HepG2 (cell line): ENCODE results near the gene NTMT1. TPM values are rescaled to one million over a fixed set of nuclear protein-coding genes. Genes with fewer than 3 reads are reported as not detected.

Source experiments
- ATAC-seq: fragments of 200-7000 bp; cut with Tn5 transposase; 3 replicates; pipeline ENCODE4 v1.9.1; 2020; ENCODE audit warnings: mild to moderate bottlenecking, moderate library complexity
- BruUV-seq: library from RNA; stranded (reverse); fragments of 400-500 nt; replicated peaks from 2 replicates; lab custom pipeline; 2021; lab: Mats Ljungman, UMichigan
- CTCF ChIA-PET: fragments of 300-600 bp; formaldehyde crosslinking; extraction: SDS; loops from one replicate; lab custom pipeline; 2021; ENCODE audit warnings: low total read pairs, inconsistent platforms, low intra/inter-chr PET ratio; lab: Yijun Ruan, JAX
- POLR2A ChIA-PET: fragments of 350-600 bp; sonication (Branson Sonifier 250); formaldehyde crosslinking; loops from one replicate; lab custom pipeline; 2020; ENCODE audit warnings: antibody characterized with exemption, inconsistent platforms; lab: Yijun Ruan, JAX
- DNase-seq: peaks from one replicate; pipeline ENCODE4 v3.0.0-alpha.2; 2015; ENCODE audit warnings: low spot score
- FAIRE-seq: peaks from 3 replicates; lab custom pipeline; 2011; peaks lifted over from hg19 to GRCh38; lab: Jason Lieb, UNC
- H2AFZ ChIP-seq: one replicate; pipeline ENCODE4 v1.6.1; 2011; ENCODE audit warnings: low read length, inconsistent platforms
- H3K27ac ChIP-seq: fragments of 300-600 bp; 3 replicates; pipeline ENCODE4 v1.8.0; 2011; ENCODE audit warnings: mixed run types, mild to moderate bottlenecking, mixed read lengths, low read length, inconsistent platforms; ENCODE audit not compliant: insufficient read depth; ENCODE audit errors: extremely low read length
- H3K27me3 ChIP-seq, 2 experiments: fragments of 200-600 bp in 1 of 2; 2 replicates in 1 of 2; 3 replicates in 1 of 2; pipeline versions ENCODE4 v1.6.0 to v1.8.0; 2011; ENCODE audit warnings: low read length in 2 of 2, mild to moderate bottlenecking in 2 of 2, moderate library complexity in 2 of 2, inconsistent platforms in 1 of 2; ENCODE audit not compliant: insufficient read depth in 2 of 2, control insufficient read depth in 1 of 2
- H3K36me3 ChIP-seq, 2 experiments: fragments of 200-600 bp in 1 of 2; replicated peaks in 1 of 2; 2 replicates in 1 of 2; 3 replicates in 1 of 2; pipeline versions ENCODE4 v1.5.1 to v1.8.0; 2011; ENCODE audit warnings: low read length in 2 of 2, inconsistent platforms in 1 of 2; ENCODE audit not compliant: insufficient read depth in 2 of 2, control insufficient read depth in 1 of 2
- H3K4me1 ChIP-seq: 2 replicates; pipeline ENCODE4 v1.5.1; 2012; ENCODE audit warnings: low read length, inconsistent platforms; ENCODE audit not compliant: insufficient read depth
- H3K4me2 ChIP-seq: 2 replicates; pipeline ENCODE4 v1.6.0; 2011; ENCODE audit warnings: low read depth, low read length, inconsistent platforms
- H3K4me3 ChIP-seq, 3 experiments: fragments of 200-600 bp in 1 of 3; sonication (generic), shearing (Covaris generic) in 1 of 3; replicated peaks in 1 of 3; 2 replicates each; pipeline ENCODE4 v1.5.1; 2011 to 2016; ENCODE audit warnings: low read length in 3 of 3, inconsistent platforms in 2 of 3, low read depth in 2 of 3, mild to moderate bottlenecking in 2 of 3, control low read depth in 1 of 3, mixed read lengths in 1 of 3; ENCODE audit not compliant: insufficient read depth in 1 of 3
- H3K79me2 ChIP-seq: one replicate; pipeline ENCODE4 v1.6.1; 2011; ENCODE audit warnings: low read length, inconsistent platforms; ENCODE audit not compliant: insufficient read depth
- H3K9ac ChIP-seq: 2 replicates; pipeline ENCODE4 v1.6.0; 2011; ENCODE audit warnings: mild to moderate bottlenecking, low read depth, low read length, inconsistent platforms; ENCODE audit not compliant: insufficient read depth
- H3K9me3 ChIP-seq: 2 replicates; pipeline ENCODE4 v1.5.1; 2012; ENCODE audit warnings: mild to moderate bottlenecking, low read length
- H4K20me1 ChIP-seq: 2 replicates; pipeline ENCODE4 v1.6.0; 2011; ENCODE audit warnings: inconsistent platforms, mild to moderate bottlenecking, low read length, moderate library complexity; ENCODE audit not compliant: insufficient read depth
- CCAR2 ChIP-seq: fragments of 200-400 bp; formaldehyde crosslinking; optimal IDR thresholded peaks from 2 replicates; pipeline ENCODE3; 2018; ENCODE audit warnings: low read depth, mild to moderate bottlenecking, low read length, moderate library complexity
- GATAD1 ChIP-seq: IDR thresholded peaks from 2 replicates; pipeline ENCODE4 v1.6.1; 2016; ENCODE audit warnings: missing genetic modification reagents, missing compliant biosample characterization
- GLI4 ChIP-seq: sonication (generic); formaldehyde crosslinking; IDR thresholded peaks from 2 replicates; pipeline ENCODE4 v1.5.1; 2020; ENCODE audit warnings: missing genetic modification reagents, mild to moderate bottlenecking, moderate library complexity, borderline replicate concordance
- MAFF ChIP-seq: IDR thresholded peaks from 2 replicates; pipeline ENCODE4 v1.6.1; 2011; ENCODE audit warnings: low read depth, low read length, improper control_type of control experiment
- MED8 ChIP-seq: sonication (generic); formaldehyde crosslinking; IDR thresholded peaks from 2 replicates; pipeline ENCODE4 v1.8.1; 2023; ENCODE audit warnings: mild to moderate bottlenecking, missing genetic modification reagents; ENCODE audit not compliant: insufficient replicate concordance
- TAF1 ChIP-seq: sonication (generic); formaldehyde crosslinking; IDR thresholded peaks from 2 replicates; pipeline ENCODE4 v1.4.0; 2020; ENCODE audit warnings: missing genetic modification reagents
- TGIF2 ChIP-seq: IDR thresholded peaks from 2 replicates; pipeline ENCODE4 v1.6.1; 2016; ENCODE audit warnings: control low read depth, missing compliant biosample characterization
- ZNF326 ChIP-seq: sonication (generic); formaldehyde crosslinking; IDR thresholded peaks from 2 replicates; pipeline ENCODE4 v1.4.0; 2020; ENCODE audit warnings: missing genetic modification reagents, borderline replicate concordance
- WGBS: methylation state at CpG from one replicate; pipeline ENCODE4 v1.1.6; 2017; ENCODE audit warnings: low lambda C conversion rate; 5-methylcytosine and 5-hydroxymethylcytosine counted together
- in situ Hi-C: cut with HindIII; loops from 2 replicates; pipeline ENCODE4 v1.10.0; 2017; ENCODE audit warnings: low pct_unique_long_range_greater_than_20kb; ENCODE audit not compliant: extremely low pct_ligation_motif_present
- intact Hi-C: fragments of 100-400 bp; cut with micrococcal nuclease; formaldehyde crosslinking; loops from one replicate; pipeline ENCODE4 v1.10.0; 2022; ENCODE audit not compliant: unreplicated experiment
- polyA plus RNA-seq, 8 experiments: library from polyadenylated mRNA; depleted of rRNA in 3 of 8; stranded (reverse) in 7 of 8; unstranded in 1 of 8; fragments of >200 nt; fragmentation: Illumina TruSeq in 4 of 8; extraction: Trizol in 4 of 8; gene quantifications; 2 replicates each; pipeline versions ENCODE4 v1.2.1 to v1.2.3, GENCODE V29; 2011 to 2016; ENCODE audit warnings: low read depth in 4 of 8, missing spikeins in 1 of 8, mixed read lengths in 1 of 8; ENCODE audit not compliant: insufficient read depth in 1 of 8
- total RNA-seq, 5 experiments: library from RNA; depleted of rRNA; stranded (reverse); fragments of >200 nt; fragmentation: Illumina TruSeq; extraction: Trizol; gene quantifications; 2 replicates each; pipeline ENCODE4 v1.2.3, GENCODE V29; 2016; ENCODE audit warnings: low read depth in 1 of 5
- TF ChIP-seq, protein P1 (sequence below): sonication (generic); formaldehyde crosslinking; IDR thresholded peaks from 2 replicates; pipeline ENCODE4 v1.4.0; 2020; ENCODE audit warnings: missing genetic modification reagents, borderline replicate concordance

The NTMT1 gene
- total and polyA plus RNA-seq, 2 of the 13 experiments (the other 11 are each of a cell fraction or from before 2014, with no cell fraction given), result 49.1 to 53.8 TPM

- no peak overlapping the region for H3K27ac ChIP-seq
- H2AFZ ChIP-seq, result no peak overlapping the region
- no peaks in the 10 kb centered on the region for H3K9me3 ChIP-seq
- H3K4me2 ChIP-seq, result no peak overlapping the region
- BruUV-seq, result no TSS peak
- no peaks in the 10 kb centered on the region for H3K79me2 ChIP-seq
- no peak for ATAC-seq
- H3K36me3 ChIP-seq, result no peaks in the 10 kb centered on the region
- ChIA-PET POLR2A (no interaction called here), CTCF (no interaction called here)
- peaks cover 13% of the 10 kb centered on the region for H3K4me1 ChIP-seq
- in situ Hi-C loops, result no loop called here
- H3K27me3 ChIP-seq, result peaks cover 9 to 37% of the 10 kb centered on the region in 2 experiments; a peak in 4 of 5 replicates
- intact Hi-C loops, result no loop called here
- no peak overlapping the region for H3K9ac ChIP-seq
- 18% methylated on average over 15 of the region's 20 CpGs for WGBS
- no peak overlapping the region for H3K4me3 ChIP-seq
- TF ChIP-seq TAF1 (CRISPR knock-in tag) (no peak), MED8 (no peak), GLI4 (CRISPR knock-in tag) (no peak), TGIF2 (CRISPR knock-in tag) (no peak)
- TF ChIP-seq, protein P1, sequence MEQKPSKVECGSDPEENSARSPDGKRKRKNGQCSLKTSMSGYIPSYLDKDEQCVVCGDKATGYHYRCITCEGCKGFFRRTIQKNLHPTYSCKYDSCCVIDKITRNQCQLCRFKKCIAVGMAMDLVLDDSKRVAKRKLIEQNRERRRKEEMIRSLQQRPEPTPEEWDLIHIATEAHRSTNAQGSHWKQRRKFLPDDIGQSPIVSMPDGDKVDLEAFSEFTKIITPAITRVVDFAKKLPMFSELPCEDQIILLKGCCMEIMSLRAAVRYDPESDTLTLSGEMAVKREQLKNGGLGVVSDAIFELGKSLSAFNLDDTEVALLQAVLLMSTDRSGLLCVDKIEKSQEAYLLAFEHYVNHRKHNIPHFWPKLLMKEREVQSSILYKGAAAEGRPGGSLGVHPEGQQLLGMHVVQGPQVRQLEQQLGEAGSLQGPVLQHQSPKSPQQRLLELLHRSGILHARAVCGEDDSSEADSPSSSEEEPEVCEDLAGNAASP, result no peak
- H4K20me1 ChIP-seq, result no peaks in the 10 kb centered on the region
- DNase-seq, result no peak
- FAIRE-seq, result no peak
Measured at GRCh38 chr9:129654554-129655040, 28.6 kb downstream of the NTMT1 start.

- WGBS, result 56% methylated on average over 4 of the region's 7 CpGs
- H3K4me1 ChIP-seq, result peaks cover 13% of the 10 kb centered on the region
- H3K27ac ChIP-seq, result no peak overlapping the region
- H3K4me3 ChIP-seq, result no peak overlapping the region
- H4K20me1 ChIP-seq, result no peaks in the 10 kb centered on the region
- no peak overlapping the region for H2AFZ ChIP-seq
- FAIRE-seq (no peak), ATAC-seq (no peak), DNase-seq (no peak)
- ChIA-PET POLR2A (no interaction called here), CTCF (no interaction called here)
- no TSS peak for BruUV-seq
- no peak overlapping the region for H3K4me2 ChIP-seq
- no peaks in the 10 kb centered on the region for H3K9me3 ChIP-seq
- no peaks in the 10 kb centered on the region for H3K79me2 ChIP-seq
- H3K27me3 ChIP-seq, result peaks cover 8 to 33% of the 10 kb centered on the region in 2 experiments; a peak in 4 of 5 replicates
- intact Hi-C loops (no loop called here), in situ Hi-C loops (no loop called here)
- no peak overlapping the region for H3K9ac ChIP-seq
- TF ChIP-seq CCAR2 (no peak), GATAD1 (no peak), ZNF326 (CRISPR knock-in tag) (no peak), MAFF (no peak)
- no peaks in the 10 kb centered on the region for H3K36me3 ChIP-seq
Measured at GRCh38 chr9:129655154-129655553, 29.2 kb downstream of the NTMT1 start.
